Left lung (tissue), 10 donors: ENCODE data around the gene SGSH. TPM values are rescaled to one million over a fixed set of nuclear protein-coding genes. Genes with fewer than 3 reads are reported as not detected.

Experiments used
- ATAC-seq: fragments of 200-7000 bp; cut with Tn5 transposase; one replicate; pipeline ENCODE4 v1.9.1; 2020; ENCODE audit warnings: moderate library complexity
- DNase-seq, 4 donors: peaks; one replicate each; pipeline ENCODE4 v3.0.0-alpha.2; 2013 to 2020
- H3K27ac ChIP-seq, 2 donors: fragments of 200-600 bp; sonication (generic) in 1 of 2; one replicate each; pipeline versions ENCODE4 v1.5.0 to v1.8.0; 2020 to 2021
- H3K27me3 ChIP-seq, 2 donors: fragments of 200-600 bp; sonication (generic) in 1 of 2; one replicate each; pipeline versions ENCODE4 v1.5.0 to v1.8.0; 2020 to 2021
- H3K36me3 ChIP-seq, 2 donors: fragments of 200-600 bp; sonication (generic) in 1 of 2; one replicate each; pipeline versions ENCODE4 v1.5.0 to v1.8.0; 2020 to 2021
- H3K4me1 ChIP-seq, 2 donors: fragments of 200-600 bp; one replicate each; pipeline ENCODE4 v1.8.0; 2021
- H3K4me3 ChIP-seq, 2 donors: fragments of 200-600 bp; sonication (generic) in 1 of 2; one replicate each; pipeline versions ENCODE4 v1.5.0 to v1.8.0; 2020 to 2021; ENCODE audit warnings: mild to moderate bottlenecking in 1 of 2
- H3K9me3 ChIP-seq, 2 donors: fragments of 200-600 bp; sonication (generic) in 1 of 2; one replicate each; pipeline versions ENCODE4 v1.5.0 to v1.8.0; 2020 to 2021
- CTCF ChIP-seq, 2 donors: fragments of 200-600 bp; sonication (generic) in 1 of 2; IDR thresholded peaks; one replicate each; pipeline versions ENCODE4 v1.5.0 to v1.8.0; 2021; ENCODE audit warnings: antibody characterized with exemption in 2 of 2
- intact Hi-C, 2 donors: fragments of 100-400 bp; cut with DNase I; formaldehyde crosslinking; loops; one replicate each; pipeline versions ENCODE4 v1.11.2 to v1.14.2; 2022
- polyA plus RNA-seq, 6 donors: library from polyadenylated mRNA; unstranded; fragments of 120-200 nt; gene quantifications; one replicate each; pipeline ENCODE4 v1.2.1, GENCODE V29; 2013; ENCODE audit not compliant: insufficient read length in 6 of 6
- total RNA-seq, 2 donors: library from RNA; stranded (reverse); fragmentation: NEBNext Ultra II Directional; extraction: Animal tissue kit (Norgen Biotek cat#: 25700); gene quantifications; one replicate each; pipeline ENCODE4 v1.2.1, GENCODE V29; 2021
- donor health status: DM: no; HTN: yes; CAD: no.
- donor health status: DM: no; HTN: no; CAD: no.

The SGSH gene
- total and polyA plus RNA-seq, 8 donors: 40.8 to 83.8 (median 47.1) TPM

GRCh38 chr17:80176757-80177156 is 43.4 kb downstream of the SGSH start:
- DNase-seq: no peak
- no peak for ATAC-seq
- Histone ChIP-seq H3K9me3 (no peaks in the 10 kb centered on the region), H3K4me3 (no peak overlapping the region), H3K36me3 (no peaks in the 10 kb centered on the region), H3K4me1 (peaks cover 0 to 5% of the 10 kb centered on the region in 2 donors), H3K27ac (no peak overlapping the region), H3K27me3 (no peaks in the 10 kb centered on the region)
- intact Hi-C loops: no loop called here
- no peak for TF ChIP-seq CTCF (IDR thresholded peaks at IDR 0.05)

- Histone ChIP-seq H3K27ac (no peak overlapping the region), H3K9me3 (no peaks in the 10 kb centered on the region), H3K36me3 (no peaks in the 10 kb centered on the region), H3K4me3 (no peak overlapping the region), H3K27me3 (no peaks in the 10 kb centered on the region), H3K4me1 (peaks cover 0 to 5% of the 10 kb centered on the region in 2 donors)
- no peak for ATAC-seq
- intact Hi-C loops: no loop called here
- no peak for TF ChIP-seq CTCF (IDR thresholded peaks at IDR 0.05)
- DNase-seq: no peak
These were observed 46.2 kb downstream of the SGSH start for GRCh38 chr17:80173916-80174315.

GRCh38 chr17:80173126-80173525 is 47.0 kb downstream of the SGSH start:
- H3K27ac ChIP-seq: no peak overlapping the region
- H3K9me3 ChIP-seq: no peaks in the 10 kb centered on the region
- H3K36me3 ChIP-seq: no peaks in the 10 kb centered on the region
- no peak for DNase-seq
- H3K4me3 ChIP-seq: no peak overlapping the region
- TF ChIP-seq CTCF (IDR thresholded peaks at IDR 0.05): no peak
- ATAC-seq: no peak
- no peaks in the 10 kb centered on the region for H3K27me3 ChIP-seq
- intact Hi-C loops: no loop called here
- peaks cover 0 to 5% of the 10 kb centered on the region in 2 donors for H3K4me1 ChIP-seq

GRCh38 chr17:80171681-80172080 is 48.5 kb downstream of the SGSH start:
- no peak for TF ChIP-seq CTCF (IDR thresholded peaks at IDR 0.05)
- no peaks in the 10 kb centered on the region for H3K36me3 ChIP-seq
- no peaks in the 10 kb centered on the region for H3K27me3 ChIP-seq
- intact Hi-C loops: no loop called here
- no peak for DNase-seq
- H3K4me3 ChIP-seq: no peak overlapping the region
- no peak for ATAC-seq
- no peak overlapping the region for H3K27ac ChIP-seq
- H3K9me3 ChIP-seq: no peaks in the 10 kb centered on the region
- H3K4me1 ChIP-seq: peaks cover 0 to 5% of the 10 kb centered on the region in 2 donors

- Histone ChIP-seq H3K9me3 (no peaks in the 10 kb centered on the region), H3K4me3 (no peak within 1 kb of the TSS), H3K27ac (no peak within 1 kb of the TSS), H3K36me3 (no peaks in the 10 kb centered on the region), H3K4me1 (no peaks in the 10 kb centered on the region), H3K27me3 (no peaks in the 10 kb centered on the region)
- peak in 1 of 4 donors; percentile 77 for DNase-seq
- TF ChIP-seq CTCF (IDR thresholded peaks at IDR 0.05): no peak
- intact Hi-C loops: no loop called here
- ATAC-seq: peak; percentile 95
These were observed 50.2 kb downstream of the SGSH start, which contains the start of gene CARD14 for GRCh38 chr17:80169784-80170500. Gene CARD14 (plus strand): TSS chr17:80170030. CDS start chr17:80181439, 11,409 bp downstream.
